ENCODE data around the gene BNC2.

The BNC2 gene

GRCh38 chr9:16514131-16514530, 356.3 kb downstream of the BNC2 start:
- in situ Hi-C loops (cut with HindIII; ENCODE audit: low sequenced_read_pairs): no loop called here
- DNase-seq (ENCODE audit: low read depth): no peak
- TF ChIP-seq CTCF (IDR thresholded peaks at IDR 0.05; ENCODE audit: low read depth, low read length, missing control alignments): no peak
- H3K4me3 ChIP-seq (ENCODE audit: low read depth, low read length): no peak overlapping the region

GRCh38 chr9:16512281-16512680, 358.2 kb downstream of the BNC2 start:
- no peak overlapping the region for H3K4me3 ChIP-seq (ENCODE audit: low read depth, low read length)
- TF ChIP-seq CTCF (IDR thresholded peaks at IDR 0.05; ENCODE audit: low read depth, low read length, missing control alignments): no peak
- no peak for DNase-seq (ENCODE audit: low read depth)
- in situ Hi-C loops (cut with HindIII; ENCODE audit: low sequenced_read_pairs): no loop called here

GRCh38 chr9:16510482-16510881, 360.0 kb downstream of the BNC2 start:
- no peak for DNase-seq (ENCODE audit: low read depth)
- no peak for TF ChIP-seq CTCF (IDR thresholded peaks at IDR 0.05; ENCODE audit: low read depth, low read length, missing control alignments)
- in situ Hi-C loops (cut with HindIII; ENCODE audit: low sequenced_read_pairs): no loop called here
- H3K4me3 ChIP-seq (ENCODE audit: low read depth, low read length): no peak overlapping the region

- in situ Hi-C loops (cut with HindIII; ENCODE audit: low sequenced_read_pairs): no loop called here
- TF ChIP-seq CTCF (IDR thresholded peaks at IDR 0.05; ENCODE audit: low read depth, low read length, missing control alignments): no peak
- no peak overlapping the region for H3K4me3 ChIP-seq (ENCODE audit: low read depth, low read length)
- DNase-seq (ENCODE audit: low read depth): peak; percentile 82
Observed at GRCh38 chr9:16509997-16510396, 360.5 kb downstream of the BNC2 start.

- no peak for DNase-seq (ENCODE audit: low read depth)
- H3K4me3 ChIP-seq (ENCODE audit: low read depth, low read length): no peak overlapping the region
- in situ Hi-C loops (cut with HindIII; ENCODE audit: low sequenced_read_pairs): no loop called here
- no peak for TF ChIP-seq CTCF (IDR thresholded peaks at IDR 0.05; ENCODE audit: low read depth, low read length, missing control alignments)
Observed at GRCh38 chr9:16505199-16505598, 365.3 kb downstream of the BNC2 start.

GRCh38 chr9:16501726-16502125, 368.7 kb downstream of the BNC2 start:
- no peak overlapping the region for H3K4me3 ChIP-seq (ENCODE audit: low read depth, low read length)
- no peak for DNase-seq (ENCODE audit: low read depth)
- TF ChIP-seq CTCF (IDR thresholded peaks at IDR 0.05; ENCODE audit: low read depth, low read length, missing control alignments): no peak
- in situ Hi-C loops (cut with HindIII; ENCODE audit: low sequenced_read_pairs): no loop called here

GRCh38 chr9:16501141-16501540, 369.3 kb downstream of the BNC2 start:
- DNase-seq (ENCODE audit: low read depth): no peak
- in situ Hi-C loops (cut with HindIII; ENCODE audit: low sequenced_read_pairs): no loop called here
- H3K4me3 ChIP-seq (ENCODE audit: low read depth, low read length): no peak overlapping the region
- TF ChIP-seq CTCF (IDR thresholded peaks at IDR 0.05; ENCODE audit: low read depth, low read length, missing control alignments): no peak
